Retinal pigment epithelial cell (primary cell): Measurements from ENCODE around the gene NARF.
"Not testable (repeated sequence)": the region's sequence is repeated elsewhere in the genome, so short reads cannot be mapped to it uniquely, and the experiment has no call there.

Experiments
- DNase-seq: peaks from one replicate; pipeline ENCODE4 v3.0.0-alpha.2; 2010; ENCODE audit warnings: low read depth
- H3K4me3 ChIP-seq: 2 replicates; pipeline ENCODE4 v1.5.1; 2011; ENCODE audit warnings: mild to moderate bottlenecking, low read length, control low read depth, moderate library complexity
- CTCF ChIP-seq: conservative IDR thresholded peaks from 2 replicates; pipeline ENCODE4 v1.5.1; 2011; ENCODE audit warnings: low read depth, low read length, control low read depth, inconsistent platforms

NARF gene

GRCh38 chr17:82503728-82504308, 45.3 kb downstream of the NARF start:
- TF ChIP-seq CTCF = no peak
- no peak overlapping the region for H3K4me3 ChIP-seq
- DNase-seq = no peak

GRCh38 chr17:82505296-82505695, 46.8 kb downstream of the NARF start:
- TF ChIP-seq CTCF = no peak
- no peak overlapping the region for H3K4me3 ChIP-seq
- no peak for DNase-seq

DNA sequence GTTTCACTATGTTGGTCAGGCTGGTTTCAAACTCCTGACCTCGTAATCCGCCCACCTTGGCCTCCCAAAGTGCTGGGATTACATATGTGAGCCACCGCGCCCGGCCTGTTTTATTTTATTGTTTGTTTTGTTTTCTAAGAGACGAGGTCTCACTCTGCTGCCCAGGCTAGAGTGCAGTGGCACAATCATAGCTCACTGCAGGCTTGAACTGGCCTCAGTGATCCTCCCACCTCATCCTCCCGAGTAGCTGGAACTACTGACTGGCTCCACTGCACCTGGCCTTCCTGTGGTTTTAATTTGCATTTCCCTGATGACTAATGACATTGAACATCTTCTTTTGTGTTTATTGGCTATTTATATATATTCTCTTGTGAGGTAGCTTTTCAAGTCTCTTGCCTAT, 47.9 kb downstream of the NARF start:
- DNase-seq, H3K4me3 ChIP-seq: not testable (repeated sequence)

- TF ChIP-seq CTCF = no peak
- H3K4me3 ChIP-seq = no peak overlapping the region
- no peak for DNase-seq
Observed at GRCh38 chr17:82507631-82508175, 49.2 kb downstream of the NARF start.

DNA sequence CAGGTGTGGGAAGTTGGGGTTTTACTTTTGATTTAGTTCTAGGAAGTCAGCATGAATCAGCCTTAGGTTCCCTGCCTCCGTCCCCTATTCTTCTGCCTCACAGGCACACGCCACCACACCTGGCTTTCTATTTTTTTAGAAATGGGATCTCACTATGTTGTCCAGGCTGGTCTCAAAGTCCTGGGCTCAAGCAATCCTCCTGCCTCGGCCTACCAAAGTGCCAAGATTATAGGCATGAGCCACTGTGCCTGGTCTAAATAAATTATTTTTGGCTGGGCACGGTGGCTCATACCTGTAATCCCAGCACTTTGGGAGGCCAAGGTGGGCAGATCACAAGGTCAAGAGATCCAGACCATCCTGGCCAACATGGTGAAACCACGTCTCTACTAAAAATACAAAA, 53.1 kb downstream of the NARF start:
- not testable (repeated sequence) for H3K4me3 ChIP-seq, DNase-seq

DNA sequence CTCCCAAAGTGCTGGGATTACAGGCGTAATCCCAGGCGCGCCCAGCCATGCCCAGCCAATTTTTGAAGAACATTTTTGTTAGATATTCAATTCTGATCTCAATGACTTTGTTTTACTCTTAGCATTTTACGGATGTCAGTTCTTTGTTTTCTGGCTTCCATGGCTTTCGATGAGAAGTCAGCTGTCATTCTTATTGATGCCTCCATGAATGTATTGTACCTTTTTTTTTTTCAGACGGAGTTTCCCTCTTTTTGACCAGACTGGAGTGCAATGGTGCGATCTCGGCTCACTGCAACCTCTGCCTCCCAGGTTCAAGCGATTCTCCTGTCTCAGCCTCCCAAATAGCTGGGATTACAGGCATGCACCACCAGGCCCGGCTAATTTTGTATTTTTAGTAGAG, 55.3 kb downstream of the NARF start:
- not testable (repeated sequence) for DNase-seq, H3K4me3 ChIP-seq

GRCh38 chr17:82517230-82517865, 58.8 kb downstream of the NARF start:
- no peak overlapping the region for H3K4me3 ChIP-seq
- TF ChIP-seq CTCF = no peak
- no peak for DNase-seq

- peak; percentile 78 for DNase-seq
- no peak for TF ChIP-seq CTCF
- H3K4me3 ChIP-seq = peak within 1 kb of the TSS; percentile 77
Observed at GRCh38 chr17:82518826-82519810, 60.6 kb downstream of the NARF start, which contains the start of gene FOXK2. Gene FOXK2 (plus strand): TSS chr17:82519732. CDS start chr17:82519889, 157 bp downstream.
